ENCODE data around the gene SLC50A1.

The SLC50A1 gene, protein sequence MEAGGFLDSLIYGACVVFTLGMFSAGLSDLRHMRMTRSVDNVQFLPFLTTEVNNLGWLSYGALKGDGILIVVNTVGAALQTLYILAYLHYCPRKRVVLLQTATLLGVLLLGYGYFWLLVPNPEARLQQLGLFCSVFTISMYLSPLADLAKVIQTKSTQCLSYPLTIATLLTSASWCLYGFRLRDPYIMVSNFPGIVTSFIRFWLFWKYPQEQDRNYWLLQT
- 18.9 to 30.2 (median 23.1) reads per million in 3 experiments for total RNA-seq

- DNase-seq = peak; percentile 91
These were observed at the start of gene SLC50A1 for GRCh38 chr1:155135415-155136028. TSS of gene SLC50A1 (plus strand) at chr1:155135852. CDS start at chr1:155135912, 60 bp downstream.

DNA sequence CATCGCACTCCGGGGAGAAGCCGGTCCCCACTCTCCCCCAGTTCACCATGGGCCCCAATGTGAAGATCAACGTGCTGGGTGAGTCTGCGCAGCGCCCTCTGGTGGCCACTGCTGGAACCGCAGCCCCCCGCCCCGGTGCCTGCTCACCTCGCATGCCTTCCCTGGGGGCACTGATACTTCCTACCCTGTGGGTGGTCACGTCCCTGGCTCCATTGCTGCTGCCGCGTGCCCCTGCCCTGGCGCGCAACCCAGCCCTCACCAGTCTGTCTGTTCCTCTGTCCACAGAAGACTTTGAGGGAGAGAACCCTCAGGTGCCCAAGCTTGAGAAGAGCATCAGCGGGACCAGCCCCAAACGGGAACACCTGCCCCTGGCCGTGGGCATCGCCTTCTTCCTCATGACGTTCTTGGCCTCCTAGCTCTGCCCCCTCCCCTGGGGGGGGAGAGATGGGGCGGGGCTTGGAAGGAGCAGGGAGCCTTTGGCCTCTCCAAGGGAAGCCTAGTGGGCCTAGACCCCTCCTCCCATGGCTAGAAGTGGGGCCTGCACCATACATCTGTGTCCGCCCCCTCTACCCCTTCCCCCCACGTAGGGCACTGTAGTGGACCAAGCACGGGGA is 49.4 kb upstream of the SLC50A1 start:
- DNase-seq = peak; percentile 73

DNA sequence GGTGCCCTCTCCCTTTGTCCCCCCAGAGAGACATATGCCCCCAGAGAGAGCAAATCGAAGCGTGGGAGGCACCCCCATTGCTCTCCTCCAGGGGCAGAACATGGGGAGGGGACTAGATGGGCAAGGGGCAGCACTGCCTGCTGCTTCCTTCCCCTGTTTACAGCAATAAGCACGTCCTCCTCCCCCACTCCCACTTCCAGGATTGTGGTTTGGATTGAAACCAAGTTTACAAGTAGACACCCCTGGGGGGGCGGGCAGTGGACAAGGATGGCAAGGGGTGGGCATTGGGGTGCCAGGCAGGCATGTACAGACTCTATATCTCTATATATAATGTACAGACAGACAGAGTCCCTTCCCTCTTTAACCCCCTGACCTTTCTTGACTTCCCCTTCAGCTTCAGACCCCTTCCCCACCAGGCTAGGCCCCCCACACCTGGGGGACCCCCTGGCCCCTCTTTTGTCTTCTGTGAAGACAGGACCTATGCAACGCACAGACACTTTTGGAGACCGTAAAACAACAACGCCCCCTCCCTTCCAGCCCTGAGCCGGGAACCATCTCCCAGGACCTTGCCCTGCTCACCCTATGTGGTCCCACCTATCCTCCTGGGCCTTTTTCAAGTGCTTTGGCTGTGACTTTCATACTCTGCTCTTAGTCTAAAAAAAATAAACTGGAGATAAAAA is 48.7 kb upstream of the SLC50A1 start:
- no peak for DNase-seq

DNA sequence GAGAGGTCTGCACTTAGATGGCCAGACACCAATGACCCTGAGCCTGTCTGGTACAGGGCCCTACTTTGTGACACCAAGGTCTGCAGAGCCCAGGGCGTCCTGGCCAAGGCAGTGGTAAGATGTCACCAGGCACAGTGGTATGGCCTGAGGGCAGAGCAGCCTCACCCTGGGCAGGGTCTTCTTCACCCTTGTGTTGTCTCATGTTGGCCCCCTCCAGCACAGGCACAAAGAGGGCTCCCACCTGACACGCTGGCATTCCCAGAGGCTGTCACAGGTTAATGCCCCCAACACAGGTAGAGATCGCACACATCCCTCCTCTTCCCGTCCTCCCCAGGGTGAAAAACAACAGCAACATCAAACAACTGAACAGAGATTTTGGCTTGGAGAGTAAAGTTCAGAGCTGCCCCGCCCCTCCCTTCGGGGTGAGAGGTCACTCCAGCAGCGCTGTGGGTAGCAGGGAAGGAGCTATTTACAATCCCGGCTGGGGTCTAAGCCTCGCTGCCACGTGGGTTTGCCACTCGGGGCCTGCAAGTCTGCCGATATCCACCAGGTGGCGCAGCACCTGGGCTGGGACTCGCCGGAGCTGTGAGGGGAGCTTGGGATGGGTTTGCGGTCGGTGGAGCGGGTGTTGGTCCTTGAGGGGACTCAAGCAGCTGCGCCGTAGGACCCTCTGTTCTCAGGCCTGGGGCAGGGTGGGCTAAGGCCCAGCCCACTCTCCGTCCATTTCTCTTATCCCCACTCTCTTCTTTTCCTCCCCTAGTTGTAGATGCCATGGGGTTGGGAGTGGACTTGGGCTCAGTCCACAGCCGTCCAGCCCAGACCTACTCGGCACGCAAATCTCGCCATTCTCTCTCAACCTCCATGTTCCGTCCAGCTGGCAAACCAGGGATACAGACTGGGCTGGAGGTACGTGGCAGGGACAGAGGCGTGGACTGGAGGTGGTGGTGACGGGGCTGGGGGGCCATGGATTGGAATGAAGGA is 44.3 kb upstream of the SLC50A1 start:
- DNase-seq = peak; percentile 69

DNA sequence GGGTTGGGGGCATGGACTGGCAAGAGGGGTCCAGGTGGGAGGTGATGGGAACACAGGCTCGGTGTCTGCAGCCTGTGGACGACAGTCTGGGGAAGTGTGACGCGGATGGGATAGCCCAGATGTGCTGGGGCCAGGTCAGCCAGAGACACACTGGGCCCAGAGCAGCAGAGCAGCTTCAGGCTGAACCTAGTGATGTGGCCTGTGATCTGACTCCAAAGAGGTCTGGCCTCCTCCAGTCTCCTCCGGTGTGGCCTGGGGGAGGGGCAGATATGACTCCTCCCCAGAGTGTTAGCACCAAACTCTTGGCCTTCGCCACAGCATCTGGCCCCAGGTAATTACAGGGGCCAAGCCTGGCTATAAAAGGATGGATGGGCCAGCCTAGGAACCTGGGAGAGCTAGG is 43.5 kb upstream of the SLC50A1 start:
- no peak for DNase-seq

GRCh38 chr1:155092641-155093040 is 43.0 kb upstream of the SLC50A1 start:
- DNase-seq = no peak

- DNase-seq = no peak
These were observed 41.6 kb upstream of the SLC50A1 start for GRCh38 chr1:155093911-155094621.

DNA sequence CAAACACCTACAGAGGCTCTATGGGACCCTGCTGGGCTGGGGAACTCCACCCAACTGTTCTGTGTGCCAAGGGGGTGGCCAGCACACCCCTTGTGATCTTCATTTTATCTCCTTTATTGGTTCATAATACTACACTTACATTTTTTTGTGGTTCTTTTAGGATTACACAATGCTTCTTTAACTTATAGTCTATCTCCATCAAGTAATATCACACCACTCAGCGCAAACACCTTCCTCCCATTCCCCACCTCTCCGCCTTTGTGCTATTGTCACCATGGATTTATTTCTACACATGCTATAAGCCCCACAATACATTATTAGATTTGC is 41.1 kb upstream of the SLC50A1 start:
- no peak for DNase-seq

GRCh38 chr1:155099331-155099730 is 36.3 kb upstream of the SLC50A1 start:
- DNase-seq = no peak

DNA sequence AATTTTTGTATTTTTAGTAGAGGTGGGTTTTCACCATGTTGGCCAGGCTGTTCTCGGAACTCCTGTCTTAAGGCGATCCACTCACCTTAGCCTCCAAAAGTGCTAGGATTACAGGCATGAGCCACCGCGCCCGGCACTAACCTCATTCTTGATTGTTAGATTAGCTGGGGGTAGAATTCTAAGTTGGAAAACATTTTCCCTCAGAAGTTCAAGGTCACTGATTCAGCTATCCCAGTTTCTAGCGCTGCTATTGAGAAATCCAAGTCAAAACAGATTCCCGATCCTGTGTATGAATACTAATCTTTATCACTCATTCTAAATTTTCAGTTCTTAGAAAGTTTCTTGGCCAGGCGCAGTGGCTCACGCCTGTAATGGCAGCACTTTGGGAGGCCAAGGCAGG is 32.3 kb upstream of the SLC50A1 start:
- no peak for DNase-seq

DNA sequence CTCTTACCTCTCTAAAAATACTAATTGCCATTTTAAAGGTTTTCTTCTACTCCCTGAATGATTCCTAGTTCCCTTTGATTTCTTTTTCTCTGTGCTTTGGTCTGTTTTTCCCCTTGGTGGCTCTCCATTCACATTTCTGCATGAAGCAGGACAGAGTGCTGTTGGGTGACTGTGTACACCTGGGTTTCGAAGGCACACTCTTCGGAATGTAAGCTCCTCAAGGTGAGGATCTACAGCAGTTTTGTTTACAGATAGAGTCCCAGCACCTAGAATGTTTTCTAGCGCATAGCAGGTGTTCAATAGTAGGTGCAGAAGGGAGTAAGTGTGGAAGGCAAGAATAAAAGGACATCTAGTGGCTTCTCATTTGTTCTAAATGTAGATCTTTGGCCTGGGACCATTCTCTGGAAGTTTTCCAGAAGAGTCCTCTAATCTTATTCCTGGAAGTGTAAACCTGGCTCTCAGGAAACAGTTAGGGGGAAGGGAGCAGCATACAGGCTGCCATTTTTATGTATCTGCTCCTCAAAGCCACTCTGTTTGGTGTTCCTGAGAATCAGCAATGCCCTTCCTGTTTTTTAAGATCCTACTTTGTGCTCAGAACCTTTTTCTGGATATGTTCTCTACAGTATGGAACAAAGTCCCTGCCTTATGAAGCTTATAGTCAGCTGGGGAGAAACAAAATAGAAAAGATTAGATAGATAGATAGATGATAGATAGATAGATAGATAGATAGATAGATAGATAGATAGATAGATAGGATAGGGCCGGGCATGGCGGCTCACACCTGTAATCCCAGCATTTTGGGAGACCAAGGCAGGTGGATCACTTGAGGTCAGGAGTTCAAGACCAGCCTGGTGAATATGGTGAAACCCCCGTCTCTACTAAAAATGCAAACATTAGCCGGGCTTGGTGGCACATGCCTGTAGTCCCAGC is 30.8 kb upstream of the SLC50A1 start:
- DNase-seq = no peak

- DNase-seq = no peak
These were observed 30.0 kb upstream of the SLC50A1 start for GRCh38 chr1:155105604-155106011.

- DNase-seq = no peak
These were observed 28.8 kb upstream of the SLC50A1 start for GRCh38 chr1:155106862-155107261.

- DNase-seq = no peak
These were observed 28.1 kb upstream of the SLC50A1 start for GRCh38 chr1:155107309-155108264.

- no peak for DNase-seq
These were observed 27.4 kb upstream of the SLC50A1 start for GRCh38 chr1:155108296-155108695.

DNA sequence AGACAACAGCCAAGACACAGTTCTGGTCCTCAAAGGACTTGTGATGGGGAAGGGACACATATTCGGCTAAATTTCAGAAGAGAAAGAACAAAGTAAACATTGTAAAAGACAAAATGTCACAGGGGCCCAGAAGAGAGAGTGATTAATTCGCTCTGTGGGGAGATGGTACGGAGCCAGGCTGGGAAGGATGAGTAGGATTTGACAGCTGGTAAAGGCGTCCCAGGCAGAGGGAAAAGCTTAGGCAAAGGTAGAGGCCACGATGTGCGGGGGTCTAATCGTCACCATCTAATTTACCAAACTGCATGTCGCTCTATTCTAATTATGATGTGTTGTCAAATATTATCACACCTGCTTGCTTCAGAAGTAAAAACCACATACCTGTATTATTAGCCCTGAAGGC is 25.3 kb upstream of the SLC50A1 start:
- no peak for DNase-seq

DNA sequence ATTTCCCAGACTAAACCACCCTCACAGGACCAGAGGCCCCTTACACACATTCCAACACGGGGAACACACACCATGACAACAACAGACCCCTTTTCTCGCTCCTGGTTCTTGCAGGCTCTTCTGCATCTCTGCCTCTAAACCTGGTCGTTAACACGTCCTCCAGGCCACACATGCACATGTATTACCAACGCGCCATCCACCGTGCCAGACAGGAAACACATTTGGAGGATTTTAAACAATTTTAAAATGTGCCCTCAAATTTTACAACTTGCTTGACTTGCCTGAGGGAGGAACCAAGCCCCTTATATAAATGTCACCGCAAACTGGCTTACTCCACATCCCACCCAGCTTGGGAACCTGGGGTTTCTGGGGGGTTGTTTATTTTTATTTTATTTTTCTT is 24.8 kb upstream of the SLC50A1 start:
- DNase-seq = no peak

DNA sequence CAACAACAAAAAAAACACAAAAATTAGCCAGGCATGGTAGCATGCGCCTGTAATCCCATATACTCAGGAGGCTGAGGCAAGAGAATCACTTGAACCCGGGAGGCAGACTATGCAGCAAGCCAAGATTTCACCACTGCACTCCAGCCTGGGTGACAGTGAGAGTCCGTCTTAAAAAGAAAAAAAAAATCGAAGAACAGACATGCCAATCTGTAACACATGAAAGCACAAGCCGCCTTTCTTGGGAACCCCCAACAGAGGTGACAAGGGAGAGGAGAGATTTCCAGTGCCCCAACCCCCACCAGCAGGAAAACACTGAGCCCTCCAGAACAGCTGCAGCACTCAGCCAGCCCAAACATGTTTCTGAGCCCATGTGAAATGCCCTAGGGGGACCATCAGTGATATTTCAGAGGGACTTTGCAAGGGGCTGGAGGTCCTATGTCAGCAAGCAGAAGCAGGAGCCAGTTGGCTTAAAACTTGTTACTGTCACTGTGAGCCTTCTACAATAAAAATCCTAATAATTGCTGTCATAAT is 22.1 kb upstream of the SLC50A1 start:
- DNase-seq = no peak

GRCh38 chr1:155116113-155116764 is 19.4 kb upstream of the SLC50A1 start:
- DNase-seq = no peak

All from central memory CD4-positive, alpha-beta T cell (primary cell).